ENCODE measurements around the gene TMUB2.
A peak's percentile ranks its signal among the peaks of the same experiment; 100 is the strongest.

TMUB2 gene

GRCh38 chr17:44176671-44177501, 9.9 kb upstream of the TMUB2 start:
- no peak for DNase-seq (ENCODE audit: low read depth)

GRCh38 chr17:44177640-44178039, 9.1 kb upstream of the TMUB2 start:
- DNase-seq (ENCODE audit: low read depth): no peak

- no peak for DNase-seq (ENCODE audit: low read depth)
Observed at GRCh38 chr17:44178133-44178532, 8.6 kb upstream of the TMUB2 start.

GRCh38 chr17:44183024-44183423, 3.7 kb upstream of the TMUB2 start:
- DNase-seq (ENCODE audit: low read depth): no peak

- no peak for DNase-seq (ENCODE audit: low read depth)
Observed at GRCh38 chr17:44184212-44184810, 2.5 kb upstream of the TMUB2 start.

- DNase-seq (ENCODE audit: low read depth): no peak
Observed at GRCh38 chr17:44187131-44187899, 543 bp downstream of the TMUB2 start.

- DNase-seq (ENCODE audit: low read depth): no peak
Observed at GRCh38 chr17:44188576-44189403, 2.0 kb downstream of the TMUB2 start.

- DNase-seq (ENCODE audit: low read depth): no peak
Observed at GRCh38 chr17:44190481-44190880, 3.7 kb downstream of the TMUB2 start.

- DNase-seq (ENCODE audit: low read depth): no peak
Observed at GRCh38 chr17:44191369-44191768, 4.6 kb downstream of the TMUB2 start.

GRCh38 chr17:44191941-44192496, 5.2 kb downstream of the TMUB2 start:
- DNase-seq (ENCODE audit: low read depth): no peak

GRCh38 chr17:44192750-44193149, 6.0 kb downstream of the TMUB2 start:
- DNase-seq (ENCODE audit: low read depth): no peak

- DNase-seq (ENCODE audit: low read depth): no peak
Observed at GRCh38 chr17:44193326-44194084, 6.7 kb downstream of the TMUB2 start.

GRCh38 chr17:44197107-44197506, 10.3 kb downstream of the TMUB2 start:
- no peak for DNase-seq (ENCODE audit: low read depth)

- no peak for DNase-seq (ENCODE audit: low read depth)
Observed at GRCh38 chr17:44197980-44198720, 11.4 kb downstream of the TMUB2 start.

- peak; percentile 49 for DNase-seq (ENCODE audit: low read depth)
Observed at GRCh38 chr17:44198721-44199552, 12.2 kb downstream of the TMUB2 start.

- DNase-seq (ENCODE audit: low read depth): peak; percentile 99
Observed at GRCh38 chr17:44199553-44200477, 13.0 kb downstream of the TMUB2 start, which contains the start of gene ATXN7L3. Gene ATXN7L3 (minus strand): TSS chr17:44199884. CDS start chr17:44198070, 1,814 bp downstream.

GRCh38 chr17:44200478-44201155, 13.8 kb downstream of the TMUB2 start:
- no peak for DNase-seq (ENCODE audit: low read depth)

Measured in stimulated activated CD8-positive, alpha-beta memory T cell treated with anti-CD3 and anti-CD28 coated beads, Interleukin-12 subunit alpha, Interleukin-12 subunit beta, amount 100 ng/mL, for 4 hours (primary cell).